Epithelial cell of prostate (primary cell): ENCODE data around the gene NKD1.

Source experiments
- DNase-seq: peaks from one replicate; pipeline ENCODE4 v3.0.0-alpha.2; 2011; ENCODE audit warnings: low read depth, low spot score
- H3K27ac ChIP-seq: fragments of 450-650 bp; 2 replicates; pipeline ENCODE4 v1.5.1; 2017; ENCODE audit warnings: mild to moderate bottlenecking

NKD1 gene

GRCh38 chr16:50662306-50662940 is 114.2 kb downstream of the NKD1 start:
- DNase-seq = no peak
- no peak overlapping the region for H3K27ac ChIP-seq

GRCh38 chr16:50664270-50664669 is 116.1 kb downstream of the NKD1 start:
- DNase-seq = no peak
- H3K27ac ChIP-seq = no peak overlapping the region

GRCh38 chr16:50665128-50665878 is 117.1 kb downstream of the NKD1 start:
- DNase-seq = no peak
- no peak overlapping the region for H3K27ac ChIP-seq

- DNase-seq = no peak
- H3K27ac ChIP-seq = no peak overlapping the region
Measured at GRCh38 chr16:50666658-50667496, 118.7 kb downstream of the NKD1 start.

GRCh38 chr16:50667497-50668367 is 119.5 kb downstream of the NKD1 start:
- no peak overlapping the region for H3K27ac ChIP-seq
- DNase-seq = no peak

- H3K27ac ChIP-seq = no peak overlapping the region
- DNase-seq = no peak
Measured at GRCh38 chr16:50668368-50669008, 120.3 kb downstream of the NKD1 start.

- no peak overlapping the region for H3K27ac ChIP-seq
- DNase-seq = no peak
Measured at GRCh38 chr16:50669741-50670140, 121.5 kb downstream of the NKD1 start.

GRCh38 chr16:50670476-50670875 is 122.3 kb downstream of the NKD1 start:
- H3K27ac ChIP-seq = no peak overlapping the region

GRCh38 chr16:50671644-50672260 is 123.6 kb downstream of the NKD1 start:
- no peak overlapping the region for H3K27ac ChIP-seq
- DNase-seq = no peak

More at GRCh38 chr16:50670476-50670875, 122.3 kb downstream of the NKD1 start:
- DNase-seq = no peak

GRCh38 chr16:50673496-50674275 is 125.5 kb downstream of the NKD1 start:
- no peak overlapping the region for H3K27ac ChIP-seq
- DNase-seq = no peak

- DNase-seq = peak; percentile 27
- H3K27ac ChIP-seq = no peak overlapping the region
Measured at GRCh38 chr16:50674831-50675230, 126.6 kb downstream of the NKD1 start.

- no peak overlapping the region for H3K27ac ChIP-seq
- DNase-seq = peak; percentile 18
Measured at GRCh38 chr16:50675686-50676610, 127.8 kb downstream of the NKD1 start.

- DNase-seq = no peak
- H3K27ac ChIP-seq = no peak overlapping the region
Measured at GRCh38 chr16:50676684-50677225, 128.6 kb downstream of the NKD1 start.

GRCh38 chr16:50677351-50677750 is 129.2 kb downstream of the NKD1 start:
- no peak for DNase-seq
- H3K27ac ChIP-seq = no peak overlapping the region

- DNase-seq = no peak
Measured at GRCh38 chr16:50678531-50678930, 130.3 kb downstream of the NKD1 start.

GRCh38 chr16:50679266-50679665 is 131.1 kb downstream of the NKD1 start:
- no peak overlapping the region for H3K27ac ChIP-seq
- DNase-seq = no peak

More at GRCh38 chr16:50678531-50678930, 130.3 kb downstream of the NKD1 start:
- H3K27ac ChIP-seq = no peak overlapping the region
